A549 (cell line): ENCODE data around the gene UGT1A10.

Source experiments
- MYC ChIP-seq: IDR thresholded peaks from 2 replicates; pipeline ENCODE4 v1.6.1; 2012; ENCODE audit warnings: mild to moderate bottlenecking, inconsistent platforms, low read length, improper control_type of control experiment, borderline replicate concordance
- NFE2L2 ChIP-seq: fragments of 150-350 bp; conservative IDR thresholded peaks from 2 replicates; pipeline ENCODE4 v1.6.1; 2014; ENCODE audit warnings: low read length

GRCh38 chr2:233819884-233820773, 183.9 kb downstream of the UGT1A10 start:
- TF ChIP-seq MYC (no peak), NFE2L2 (no peak)
